IMR-90 (cell line): Measurements from ENCODE around the gene HEPACAM. TPM values are rescaled to one million over a fixed set of nuclear protein-coding genes. Genes with fewer than 3 reads are reported as not detected.

Experiments used
- ATAC-seq: fragments of 200-7000 bp; cut with Tn5 transposase; 2 replicates; pipeline ENCODE4 v1.9.1; 2020; ENCODE audit warnings: low read depth, mild to moderate bottlenecking, moderate library complexity
- BruUV-seq: library from RNA; stranded (reverse); fragments of 400-500 nt; replicated peaks from 2 replicates; lab custom pipeline; 2021; lab: Mats Ljungman, UMichigan
- CTCF ChIA-PET: fragments of 300-600 bp; formaldehyde crosslinking; extraction: SDS; loops from one replicate; lab custom pipeline; 2021; ENCODE audit warnings: antibody characterized with exemption; lab: Yijun Ruan, JAX
- POLR2A ChIA-PET: fragments of 300-600 bp; sonication (Branson Sonifier 250); formaldehyde crosslinking; loops from one replicate; lab custom pipeline; 2022; ENCODE audit warnings: antibody characterized with exemption; ENCODE audit not compliant: unreplicated experiment; lab: Charles Lee
- DNase-seq: peaks from one replicate; pipeline ENCODE4 v3.0.0; 2013
- H2AFZ ChIP-seq: replicated peaks from 2 replicates; pipeline ENCODE3; 2013; ENCODE audit warnings: low read length, mild to moderate bottlenecking; ENCODE audit not compliant: poor library complexity
- H2AK5ac ChIP-seq: 2 replicates; pipeline ENCODE4 v1.6.1; 2013; ENCODE audit warnings: low read depth, low read length, inconsistent platforms
- H2AK9ac ChIP-seq: replicated peaks from 2 replicates; pipeline ENCODE3; 2013; ENCODE audit warnings: mild to moderate bottlenecking, low read depth, low read length, moderate library complexity; ENCODE audit not compliant: poor library complexity
- H2BK120ac ChIP-seq: 2 replicates; pipeline ENCODE4 v1.6.1; 2013; ENCODE audit warnings: low read depth, low read length, inconsistent platforms
- H2BK15ac ChIP-seq: 3 replicates; pipeline ENCODE4 v1.6.1; 2013; ENCODE audit warnings: low read depth, low read length, inconsistent platforms
- H2BK20ac ChIP-seq: 2 replicates; pipeline ENCODE4 v1.6.1; 2013; ENCODE audit warnings: low read depth, mild to moderate bottlenecking, inconsistent platforms, low read length, moderate library complexity
- H2BK5ac ChIP-seq: 2 replicates; pipeline ENCODE4 v1.6.1; 2013; ENCODE audit warnings: mild to moderate bottlenecking, low read depth, low read length, inconsistent platforms; ENCODE audit not compliant: poor library complexity, severe bottlenecking
- H3K14ac ChIP-seq: replicated peaks from 2 replicates; pipeline ENCODE4 v1.6.1; 2013; ENCODE audit warnings: low read depth, low read length, inconsistent platforms
- H3K18ac ChIP-seq: 2 replicates; pipeline ENCODE4 v1.6.1; 2013; ENCODE audit warnings: low read depth, low read length, control low read depth
- H3K23ac ChIP-seq: 2 replicates; pipeline ENCODE4 v1.6.1; 2013; ENCODE audit warnings: low read depth, low read length, inconsistent platforms
- H3K27ac ChIP-seq: 2 replicates; pipeline ENCODE4 v1.5.1; 2013; ENCODE audit warnings: mild to moderate bottlenecking, control low read depth, low read length; ENCODE audit not compliant: insufficient read depth
- H3K27me3 ChIP-seq: 2 replicates; pipeline ENCODE4 v1.6.1; 2013; ENCODE audit warnings: low read length; ENCODE audit not compliant: control insufficient read depth, insufficient read depth
- H3K36me3 ChIP-seq: 2 replicates; pipeline ENCODE4 v1.6.1; 2013; ENCODE audit warnings: low read length, mixed read lengths; ENCODE audit not compliant: control insufficient read depth, insufficient read depth
- H3K4ac ChIP-seq: 2 replicates; pipeline ENCODE4 v1.6.1; 2013; ENCODE audit warnings: low read depth, low read length, inconsistent platforms
- H3K4me1 ChIP-seq: 2 replicates; pipeline ENCODE4 v1.6.1; 2013; ENCODE audit warnings: low read length, mixed read lengths; ENCODE audit not compliant: control insufficient read depth, insufficient read depth
- H3K4me2 ChIP-seq: 2 replicates; pipeline ENCODE4 v1.6.1; 2013; ENCODE audit warnings: low read depth, mild to moderate bottlenecking, control low read depth, low read length, moderate library complexity
- H3K4me3 ChIP-seq: 2 replicates; pipeline ENCODE4 v1.5.1; 2013; ENCODE audit warnings: low read depth, mild to moderate bottlenecking, control low read depth, low read length, moderate library complexity; ENCODE audit not compliant: insufficient read depth
- H3K56ac ChIP-seq: 2 replicates; pipeline ENCODE4 v1.6.1; 2013; ENCODE audit warnings: low read length, inconsistent platforms; ENCODE audit not compliant: insufficient read depth; ENCODE audit errors: extremely low read depth
- H3K79me1 ChIP-seq, 2 experiments: 2 replicates each; pipeline ENCODE4 v1.6.1; 2013; ENCODE audit warnings: low read length in 2 of 2, inconsistent platforms in 1 of 2, low read depth in 1 of 2
- H3K9ac ChIP-seq: 2 replicates; pipeline ENCODE4 v1.6.1; 2013; ENCODE audit warnings: low read depth, low read length, control low read depth
- H3K9me1 ChIP-seq: 2 replicates; pipeline ENCODE4 v1.6.1; 2013; ENCODE audit warnings: low read length, inconsistent platforms; ENCODE audit not compliant: insufficient read depth
- H3K9me3 ChIP-seq: 2 replicates; pipeline ENCODE4 v1.6.1; 2013; ENCODE audit warnings: low read length; ENCODE audit not compliant: control insufficient read depth, insufficient read depth
- H4K20me1 ChIP-seq: 2 replicates; pipeline ENCODE4 v1.6.1; 2013; ENCODE audit warnings: low read length, inconsistent platforms; ENCODE audit not compliant: insufficient read depth
- H4K5ac ChIP-seq: 2 replicates; pipeline ENCODE4 v1.6.1; 2013; ENCODE audit warnings: mild to moderate bottlenecking, low read depth, low read length, control low read depth
- H4K8ac ChIP-seq, 2 experiments: 2 replicates each; pipeline ENCODE4 v1.6.1; 2013; ENCODE audit warnings: low read depth in 2 of 2, low read length in 2 of 2, control low read depth in 1 of 2, inconsistent platforms in 1 of 2
- H4K91ac ChIP-seq: 2 replicates; pipeline ENCODE4 v1.6.1; 2013; ENCODE audit warnings: low read depth, low read length, inconsistent platforms; ENCODE audit not compliant: insufficient read depth
- CHD1 ChIP-seq: IDR thresholded peaks from 2 replicates; pipeline ENCODE4 v1.6.1; 2012; ENCODE audit warnings: low read depth, low read length, improper control_type of control experiment
- RAD21 ChIP-seq: IDR thresholded peaks from 2 replicates; pipeline ENCODE4 v1.6.1; 2012; ENCODE audit warnings: low read length, improper control_type of control experiment
- RCOR1 ChIP-seq: IDR thresholded peaks from 2 replicates; pipeline ENCODE4 v1.6.1; 2012; ENCODE audit warnings: mild to moderate bottlenecking, low read length, improper control_type of control experiment; ENCODE audit not compliant: insufficient replicate concordance
- RFX5 ChIP-seq: IDR thresholded peaks from 2 replicates; pipeline ENCODE4 v1.8.0; 2012; ENCODE audit warnings: low read depth, mild to moderate bottlenecking, low read length, moderate library complexity
- WGBS, 2 experiments: methylation state at CpG; one replicate each; pipeline versions ENCODE4 v1.1.5 to v1.1.7; 2013; ENCODE audit warnings: missing lambda C conversion rate in 2 of 2; ENCODE audit not compliant: insufficient read length in 1 of 2; ENCODE audit errors: extremely low coverage in 2 of 2; 5-methylcytosine and 5-hydroxymethylcytosine counted together
- dilution Hi-C: fragments of 300-500 bp; cut with HindIII; formaldehyde crosslinking; loops from one replicate; pipeline ENCODE4 v1.14.3; 2018; ENCODE audit warnings: low sequenced_read_pairs; ENCODE audit not compliant: unreplicated experiment
- in situ Hi-C: fragments of 300-500 bp; cut with MboI; formaldehyde crosslinking; loops from 3 replicates; pipeline ENCODE4 v1.14.3; 2019; ENCODE audit warnings: low sequenced_read_pairs, inconsistent platforms, mixed read lengths
- intact Hi-C: fragments of 100-400 bp; cut with micrococcal nuclease; formaldehyde crosslinking; loops from 2 replicates; pipeline ENCODE4 v1.10.0; 2022
- polyA plus RNA-seq, 3 experiments: library from polyadenylated mRNA; depleted of rRNA; stranded (reverse); fragments of >200 nt; gene quantifications; 2 replicates each; pipeline ENCODE4 v1.2.3, GENCODE V29; 2012; ENCODE audit warnings: low replicate concordance in 1 of 3
- total RNA-seq: library from RNA; depleted of rRNA; stranded (reverse); fragments of >200 nt; gene quantifications from 2 replicates; pipeline ENCODE4 v1.2.3, GENCODE V29; 2012
- TF ChIP-seq, protein P1 (sequence below): conservative IDR thresholded peaks from 2 replicates; pipeline ENCODE4 v1.5.1; 2012; ENCODE audit warnings: mild to moderate bottlenecking, low read depth, low read length, improper control_type of control experiment
- TF ChIP-seq, protein P2 (sequence below): fragments of 150-350 bp; IDR thresholded peaks from 2 replicates; pipeline ENCODE4 v1.6.1; 2017; ENCODE audit warnings: mild to moderate bottlenecking, antibody characterized with exemption, low read length, low read depth

HEPACAM gene
- total and polyA plus RNA-seq, 2 of the 4 experiments (the other 2 are of a cell fraction), result 0.09 to 0.18 TPM

DNA sequence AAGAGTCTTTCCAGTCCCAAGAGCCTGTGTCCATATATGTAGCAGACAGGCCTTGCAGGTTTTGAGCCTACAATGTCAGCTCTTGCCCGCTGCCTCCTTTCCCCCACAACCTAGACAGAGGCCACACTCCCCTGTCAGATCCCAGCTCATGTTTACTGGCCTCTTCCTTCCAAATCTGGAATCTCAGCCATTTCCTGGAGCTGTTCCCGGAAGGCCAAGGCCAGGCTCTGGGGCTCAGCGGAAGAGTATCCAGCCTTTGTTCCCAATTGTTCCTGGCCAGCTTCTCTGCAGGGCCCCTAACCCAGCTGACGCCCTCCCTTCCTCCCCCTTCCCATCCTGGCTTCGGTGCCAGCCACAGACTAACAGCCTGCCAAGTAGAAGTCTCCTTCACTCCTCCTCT is 37.1 kb downstream of the HEPACAM start:
- H2AK5ac ChIP-seq, result peak overlapping the region; percentile 97
- BruUV-seq, result no TSS peak
- ChIA-PET POLR2A (interaction anchor here (0.7 kb wide), 1 partner anchor 35 kb away, joined by 3 read pairs; no protein-coding TSS in a partner anchor), CTCF (interaction anchor here (0.5 to 1.8 kb wide), 5 partner anchors 23 to 175 kb away, joined by 3 to 7 read pairs (median 3); no protein-coding TSS in a partner anchor)
- H3K14ac ChIP-seq, result peak overlapping the region; percentile 96
- intact Hi-C loops (no loop called here), in situ Hi-C loops (no loop called here), dilution Hi-C loops (no loop called here)
- peak overlapping the region; percentile 75 for H2AK9ac ChIP-seq
- H3K27ac ChIP-seq, result peak overlapping the region; percentile 93
- peak overlapping the region; percentile 100 for H2BK15ac ChIP-seq
- H3K4me1 ChIP-seq, result peaks cover 39% of the 10 kb centered on the region
- H3K56ac ChIP-seq, result peak overlapping the region; percentile 82
- H4K20me1 ChIP-seq, result no peaks in the 10 kb centered on the region
- H3K79me1 ChIP-seq, result peaks cover 7 to 31% of the 10 kb centered on the region in 2 experiments; a peak in 3 of 4 replicates
- H3K23ac ChIP-seq, result peak overlapping the region; percentile 89
- peak overlapping the region; percentile 98 for H2BK20ac ChIP-seq
- H3K4ac ChIP-seq, result peak overlapping the region; percentile 99
- DNase-seq (no peak), ATAC-seq (peak; percentile 65)
- H3K9me1 ChIP-seq, result peaks cover 42% of the 10 kb centered on the region
- peak overlapping the region; percentile 97 for H2BK5ac ChIP-seq
- 9% methylated on average over 4 of the region's 5 CpGs; no CpG with 5 or more reads in 1 of the 2 experiments for WGBS, 2 experiments
- no peaks in the 10 kb centered on the region for H3K36me3 ChIP-seq
- H4K8ac ChIP-seq, result peak overlapping the region; percentile 86 to 97
- H3K4me2 ChIP-seq, result peak overlapping the region; percentile 62
- peak overlapping the region; percentile 25; the same call in 1 of the 2 replicates for H3K9ac ChIP-seq
- no peak overlapping the region for H3K4me3 ChIP-seq
- TF ChIP-seq, protein P1, sequence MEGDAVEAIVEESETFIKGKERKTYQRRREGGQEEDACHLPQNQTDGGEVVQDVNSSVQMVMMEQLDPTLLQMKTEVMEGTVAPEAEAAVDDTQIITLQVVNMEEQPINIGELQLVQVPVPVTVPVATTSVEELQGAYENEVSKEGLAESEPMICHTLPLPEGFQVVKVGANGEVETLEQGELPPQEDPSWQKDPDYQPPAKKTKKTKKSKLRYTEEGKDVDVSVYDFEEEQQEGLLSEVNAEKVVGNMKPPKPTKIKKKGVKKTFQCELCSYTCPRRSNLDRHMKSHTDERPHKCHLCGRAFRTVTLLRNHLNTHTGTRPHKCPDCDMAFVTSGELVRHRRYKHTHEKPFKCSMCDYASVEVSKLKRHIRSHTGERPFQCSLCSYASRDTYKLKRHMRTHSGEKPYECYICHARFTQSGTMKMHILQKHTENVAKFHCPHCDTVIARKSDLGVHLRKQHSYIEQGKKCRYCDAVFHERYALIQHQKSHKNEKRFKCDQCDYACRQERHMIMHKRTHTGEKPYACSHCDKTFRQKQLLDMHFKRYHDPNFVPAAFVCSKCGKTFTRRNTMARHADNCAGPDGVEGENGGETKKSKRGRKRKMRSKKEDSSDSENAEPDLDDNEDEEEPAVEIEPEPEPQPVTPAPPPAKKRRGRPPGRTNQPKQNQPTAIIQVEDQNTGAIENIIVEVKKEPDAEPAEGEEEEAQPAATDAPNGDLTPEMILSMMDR, result peak; percentile 20; the same call in 1 of the 2 replicates
- no peak for TF ChIP-seq RFX5
- no peak for TF ChIP-seq RCOR1
- TF ChIP-seq RAD21, result no peak
- TF ChIP-seq, protein P2, sequence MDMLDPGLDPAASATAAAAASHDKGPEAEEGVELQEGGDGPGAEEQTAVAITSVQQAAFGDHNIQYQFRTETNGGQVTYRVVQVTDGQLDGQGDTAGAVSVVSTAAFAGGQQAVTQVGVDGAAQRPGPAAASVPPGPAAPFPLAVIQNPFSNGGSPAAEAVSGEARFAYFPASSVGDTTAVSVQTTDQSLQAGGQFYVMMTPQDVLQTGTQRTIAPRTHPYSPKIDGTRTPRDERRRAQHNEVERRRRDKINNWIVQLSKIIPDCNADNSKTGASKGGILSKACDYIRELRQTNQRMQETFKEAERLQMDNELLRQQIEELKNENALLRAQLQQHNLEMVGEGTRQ, result no peak
- TF ChIP-seq CHD1, result no peak
- H2AFZ ChIP-seq, result peak overlapping the region; percentile 90
- H4K91ac ChIP-seq, result peak overlapping the region; percentile 96
- peak overlapping the region; percentile 75 for H3K18ac ChIP-seq
- H2BK120ac ChIP-seq, result peak overlapping the region; percentile 98
- no peaks in the 10 kb centered on the region for H3K27me3 ChIP-seq
- no peaks in the 10 kb centered on the region for H3K9me3 ChIP-seq
- H4K5ac ChIP-seq, result peak overlapping the region; percentile 69
